Osteoblast (primary cell): ENCODE results near the gene CRIP1. TPM values are rescaled to one million over a fixed set of nuclear protein-coding genes. Genes with fewer than 3 reads are reported as not detected.

ENCODE experiments used
- DNase-seq: peaks from one replicate; pipeline ENCODE4 v3.0.0; 2011; ENCODE audit warnings: low spot score, mixed read lengths; ENCODE audit not compliant: insufficient read length; ENCODE audit errors: missing footprints
- H2AFZ ChIP-seq: 2 replicates; pipeline ENCODE4 v1.6.0; 2011; ENCODE audit warnings: mild to moderate bottlenecking, low read length
- H3K27ac ChIP-seq: 2 replicates; pipeline ENCODE4 v1.5.1; 2011; ENCODE audit warnings: mild to moderate bottlenecking, low read depth, low read length, moderate library complexity
- H3K27me3 ChIP-seq: 2 replicates; pipeline ENCODE4 v1.6.0; 2012; ENCODE audit warnings: mild to moderate bottlenecking, control low read depth, inconsistent platforms, low read length, moderate library complexity; ENCODE audit not compliant: insufficient read depth
- H3K36me3 ChIP-seq: 2 replicates; pipeline ENCODE4 v1.5.1; 2011; ENCODE audit warnings: mild to moderate bottlenecking, low read length, control low read depth, moderate library complexity; ENCODE audit not compliant: insufficient read depth
- H3K4me1 ChIP-seq: 2 replicates; pipeline ENCODE4 v1.5.1; 2011; ENCODE audit warnings: mild to moderate bottlenecking, low read length, control low read depth, moderate library complexity; ENCODE audit not compliant: insufficient read depth
- H3K4me2 ChIP-seq: 2 replicates; pipeline ENCODE4 v1.6.0; 2011; ENCODE audit warnings: mild to moderate bottlenecking, low read length; ENCODE audit not compliant: insufficient read depth
- H3K4me3 ChIP-seq: fragments of 200-600 bp; sonication (generic); 3 replicates; pipeline ENCODE4 v1.5.1; 2012; ENCODE audit warnings: mild to moderate bottlenecking, low read length, inconsistent platforms; ENCODE audit not compliant: insufficient read depth
- H3K79me2 ChIP-seq: 2 replicates; pipeline ENCODE4 v1.6.0; 2012; ENCODE audit warnings: mild to moderate bottlenecking, low read length, control low read depth, inconsistent platforms; ENCODE audit not compliant: insufficient read depth
- H3K9me3 ChIP-seq: 2 replicates; pipeline ENCODE4 v1.5.1; 2011; ENCODE audit warnings: low read depth, low read length, control low read depth
- H4K20me1 ChIP-seq: 2 replicates; pipeline ENCODE4 v1.6.0; 2012; ENCODE audit warnings: mild to moderate bottlenecking, low read length, control low read depth; ENCODE audit not compliant: insufficient read depth
- CTCF ChIP-seq: IDR thresholded peaks from 2 replicates; pipeline ENCODE4 v1.5.1; 2011; ENCODE audit warnings: mild to moderate bottlenecking, low read depth, low read length, moderate library complexity; ENCODE audit errors: extremely low read depth
- total RNA-seq: library from RNA; depleted of rRNA; stranded (reverse); fragments of >200 nt; gene quantifications from 2 replicates; pipeline ENCODE4 v1.2.3, GENCODE V29; 2012

Gene CRIP1
- total RNA-seq, 1 donor: 8.7 TPM

GRCh38 chr14:105466531-105467248, 20.0 kb upstream of the CRIP1 start:
- peaks cover 11% of the 10 kb centered on the region for H4K20me1 ChIP-seq
- H3K4me1 ChIP-seq: no peaks in the 10 kb centered on the region
- TF ChIP-seq CTCF: no peak
- H3K27me3 ChIP-seq: no peaks in the 10 kb centered on the region
- H3K4me2 ChIP-seq: no peak overlapping the region
- no peak overlapping the region for H3K4me3 ChIP-seq
- H2AFZ ChIP-seq: no peak overlapping the region
- H3K36me3 ChIP-seq: peaks cover 20% of the 10 kb centered on the region
- DNase-seq: no peak
- H3K27ac ChIP-seq: no peak overlapping the region
- H3K79me2 ChIP-seq: no peaks in the 10 kb centered on the region
- no peaks in the 10 kb centered on the region for H3K9me3 ChIP-seq

GRCh38 chr14:105467249-105467941, 19.3 kb upstream of the CRIP1 start:
- TF ChIP-seq CTCF: no peak
- Histone ChIP-seq H3K36me3 (peaks cover 19% of the 10 kb centered on the region), H3K9me3 (no peaks in the 10 kb centered on the region), H3K4me2 (no peak overlapping the region), H4K20me1 (peaks cover 15% of the 10 kb centered on the region), H3K27ac (no peak overlapping the region), H2AFZ (no peak overlapping the region), H3K4me3 (no peak overlapping the region), H3K79me2 (no peaks in the 10 kb centered on the region), H3K27me3 (no peaks in the 10 kb centered on the region), H3K4me1 (no peaks in the 10 kb centered on the region)
- no peak for DNase-seq

DNA sequence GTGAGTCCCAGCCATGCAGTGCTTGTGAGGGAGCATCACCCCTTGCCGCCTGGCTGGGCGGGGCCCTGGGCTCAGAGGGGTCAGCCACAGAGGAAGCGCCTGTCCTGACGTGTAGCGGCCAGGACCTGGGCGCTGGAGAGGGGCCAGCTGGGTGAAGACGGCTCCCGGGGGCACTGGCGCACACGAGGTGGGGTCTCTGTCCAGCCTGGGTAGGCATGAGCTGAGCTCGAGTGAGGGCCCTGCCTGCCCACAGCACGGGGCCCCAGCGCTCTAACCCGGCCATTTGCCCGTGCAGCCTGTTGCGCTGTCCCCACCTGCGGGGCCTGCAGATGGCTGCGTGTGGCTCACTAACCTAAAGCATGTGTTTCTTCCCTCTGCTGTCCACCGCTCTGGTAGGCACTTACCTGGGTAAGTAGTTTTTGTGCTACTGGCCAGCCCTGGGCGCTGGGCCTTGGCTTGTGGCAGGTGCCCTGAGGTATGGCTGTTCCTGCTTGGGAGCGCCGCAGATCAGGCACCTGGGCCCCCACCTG, 18.7 kb upstream of the CRIP1 start:
- H3K4me3 ChIP-seq: no peak overlapping the region
- H3K36me3 ChIP-seq: peaks cover 19% of the 10 kb centered on the region
- H3K27me3 ChIP-seq: no peaks in the 10 kb centered on the region
- peaks cover 15% of the 10 kb centered on the region for H4K20me1 ChIP-seq
- no peaks in the 10 kb centered on the region for H3K9me3 ChIP-seq
- H3K79me2 ChIP-seq: no peaks in the 10 kb centered on the region
- no peak overlapping the region for H2AFZ ChIP-seq
- no peak overlapping the region for H3K4me2 ChIP-seq
- TF ChIP-seq CTCF: no peak
- DNase-seq: no peak
- no peak overlapping the region for H3K27ac ChIP-seq
- no peaks in the 10 kb centered on the region for H3K4me1 ChIP-seq

DNA sequence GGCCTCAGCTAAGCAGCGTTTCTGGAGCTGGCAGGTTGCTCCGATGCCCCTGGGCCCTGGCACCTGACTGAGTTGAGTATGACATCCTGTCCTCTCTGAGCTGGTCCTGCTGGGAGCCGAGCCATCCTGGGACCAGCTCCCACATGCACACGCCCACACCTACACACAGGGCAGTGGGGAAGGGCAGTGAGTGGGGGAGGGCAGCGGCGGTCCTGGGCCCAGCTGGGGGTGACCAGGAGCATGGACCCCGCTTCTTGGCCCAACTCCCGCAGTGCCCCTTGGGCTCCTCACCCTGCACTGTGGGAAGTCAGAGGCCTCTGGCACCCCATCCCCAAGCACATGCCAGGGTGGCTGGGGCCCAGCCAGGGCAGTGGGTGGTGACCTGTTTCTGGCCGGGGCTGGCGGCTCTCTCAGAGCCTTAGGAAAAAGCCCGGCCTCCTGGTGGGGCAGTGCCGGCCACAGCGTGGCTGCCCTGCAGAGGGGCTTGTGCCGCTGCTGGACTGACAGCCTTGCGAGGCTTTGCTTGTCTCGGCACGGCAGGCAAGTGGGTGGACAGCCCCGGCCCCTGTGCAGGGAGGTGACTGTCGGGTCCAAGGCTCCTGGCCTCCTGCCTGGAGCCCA, 18.0 kb upstream of the CRIP1 start:
- Histone ChIP-seq H3K36me3 (peaks cover 14% of the 10 kb centered on the region), H3K9me3 (no peaks in the 10 kb centered on the region), H3K4me1 (peaks cover 3% of the 10 kb centered on the region), H3K4me3 (no peak overlapping the region), H3K27ac (no peak overlapping the region), H3K27me3 (no peaks in the 10 kb centered on the region), H3K4me2 (no peak overlapping the region), H2AFZ (no peak overlapping the region), H4K20me1 (peaks cover 19% of the 10 kb centered on the region), H3K79me2 (no peaks in the 10 kb centered on the region)
- no peak for TF ChIP-seq CTCF
- DNase-seq: no peak
